ENCODE measurements around the gene VPS52.
A peak's percentile ranks its signal among the peaks of the same experiment; 100 is the strongest.

The VPS52 gene

DNA sequence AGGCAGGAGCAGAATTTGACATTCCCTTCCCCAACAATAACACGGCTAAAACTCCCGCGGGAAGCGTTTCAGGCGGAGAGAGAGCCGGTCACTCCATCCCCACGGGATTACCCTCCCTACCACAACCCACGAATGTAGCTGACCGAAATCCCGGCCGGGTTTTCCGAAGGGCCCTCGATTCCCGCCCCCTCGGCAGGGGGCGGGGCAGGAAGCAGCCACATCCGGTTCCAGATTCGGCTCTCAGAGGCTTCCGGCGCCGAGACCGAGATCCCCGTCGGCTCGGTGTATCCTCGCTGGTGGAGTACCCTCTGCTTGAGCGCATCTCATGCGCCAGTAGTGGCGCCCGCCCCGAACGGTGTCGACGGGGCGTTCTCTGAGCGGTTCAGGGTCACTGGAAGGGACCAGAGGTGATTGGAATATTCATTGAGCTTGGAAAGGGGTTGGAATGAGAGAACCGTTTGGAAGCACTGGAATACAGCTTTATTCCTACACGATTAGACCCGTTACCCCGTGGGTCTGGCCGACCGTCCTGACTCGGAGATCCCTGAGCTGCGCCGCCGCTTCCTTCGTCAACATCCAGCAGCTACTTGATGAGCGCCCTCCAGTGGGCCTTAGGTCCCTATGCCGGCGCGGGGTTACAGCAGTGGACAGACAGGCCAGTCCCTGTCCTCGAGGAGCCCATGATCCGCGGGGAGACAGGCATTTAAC lies 27.7 kb upstream of the VPS52 start:
- TF ChIP-seq, protein P1, sequence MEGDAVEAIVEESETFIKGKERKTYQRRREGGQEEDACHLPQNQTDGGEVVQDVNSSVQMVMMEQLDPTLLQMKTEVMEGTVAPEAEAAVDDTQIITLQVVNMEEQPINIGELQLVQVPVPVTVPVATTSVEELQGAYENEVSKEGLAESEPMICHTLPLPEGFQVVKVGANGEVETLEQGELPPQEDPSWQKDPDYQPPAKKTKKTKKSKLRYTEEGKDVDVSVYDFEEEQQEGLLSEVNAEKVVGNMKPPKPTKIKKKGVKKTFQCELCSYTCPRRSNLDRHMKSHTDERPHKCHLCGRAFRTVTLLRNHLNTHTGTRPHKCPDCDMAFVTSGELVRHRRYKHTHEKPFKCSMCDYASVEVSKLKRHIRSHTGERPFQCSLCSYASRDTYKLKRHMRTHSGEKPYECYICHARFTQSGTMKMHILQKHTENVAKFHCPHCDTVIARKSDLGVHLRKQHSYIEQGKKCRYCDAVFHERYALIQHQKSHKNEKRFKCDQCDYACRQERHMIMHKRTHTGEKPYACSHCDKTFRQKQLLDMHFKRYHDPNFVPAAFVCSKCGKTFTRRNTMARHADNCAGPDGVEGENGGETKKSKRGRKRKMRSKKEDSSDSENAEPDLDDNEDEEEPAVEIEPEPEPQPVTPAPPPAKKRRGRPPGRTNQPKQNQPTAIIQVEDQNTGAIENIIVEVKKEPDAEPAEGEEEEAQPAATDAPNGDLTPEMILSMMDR (conservative IDR thresholded peaks at IDR 0.05), result peak; percentile 93
- H3K27ac ChIP-seq, result peak overlapping the region; percentile 99

DNA sequence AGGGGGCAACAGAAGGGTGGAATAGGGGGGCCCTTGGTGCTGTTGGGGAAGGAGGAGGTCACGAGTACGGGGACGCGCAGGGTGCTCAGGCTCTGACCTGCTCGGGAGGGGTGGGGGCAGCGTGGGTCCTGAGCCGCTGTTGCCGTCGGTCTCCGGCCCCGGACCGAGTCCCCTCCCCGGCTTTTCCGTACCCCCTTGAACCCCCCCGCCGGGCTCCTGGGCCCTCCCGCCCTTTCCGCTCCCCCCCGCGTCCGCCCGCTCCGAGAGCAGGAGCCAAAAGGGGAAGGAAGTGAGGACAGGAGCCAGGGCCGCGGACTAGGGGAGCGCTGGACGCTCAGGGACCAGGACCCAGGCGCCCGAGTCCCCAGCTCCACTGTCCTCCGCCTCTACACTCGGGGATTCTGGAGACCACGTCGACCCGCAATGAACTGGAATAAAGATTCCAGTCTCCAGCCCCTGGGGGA lies 27.1 kb upstream of the VPS52 start, which contains the start of gene RGL2:
Gene RGL2 (minus strand): TSS at position 170 of the 464 bp plus-strand sequence. CDS start 332 bp downstream, outside the sequence.
- TF ChIP-seq, protein P1 (conservative IDR thresholded peaks at IDR 0.05), result no peak
- H3K27ac ChIP-seq, result peak within 1 kb of the TSS; percentile 99

DNA sequence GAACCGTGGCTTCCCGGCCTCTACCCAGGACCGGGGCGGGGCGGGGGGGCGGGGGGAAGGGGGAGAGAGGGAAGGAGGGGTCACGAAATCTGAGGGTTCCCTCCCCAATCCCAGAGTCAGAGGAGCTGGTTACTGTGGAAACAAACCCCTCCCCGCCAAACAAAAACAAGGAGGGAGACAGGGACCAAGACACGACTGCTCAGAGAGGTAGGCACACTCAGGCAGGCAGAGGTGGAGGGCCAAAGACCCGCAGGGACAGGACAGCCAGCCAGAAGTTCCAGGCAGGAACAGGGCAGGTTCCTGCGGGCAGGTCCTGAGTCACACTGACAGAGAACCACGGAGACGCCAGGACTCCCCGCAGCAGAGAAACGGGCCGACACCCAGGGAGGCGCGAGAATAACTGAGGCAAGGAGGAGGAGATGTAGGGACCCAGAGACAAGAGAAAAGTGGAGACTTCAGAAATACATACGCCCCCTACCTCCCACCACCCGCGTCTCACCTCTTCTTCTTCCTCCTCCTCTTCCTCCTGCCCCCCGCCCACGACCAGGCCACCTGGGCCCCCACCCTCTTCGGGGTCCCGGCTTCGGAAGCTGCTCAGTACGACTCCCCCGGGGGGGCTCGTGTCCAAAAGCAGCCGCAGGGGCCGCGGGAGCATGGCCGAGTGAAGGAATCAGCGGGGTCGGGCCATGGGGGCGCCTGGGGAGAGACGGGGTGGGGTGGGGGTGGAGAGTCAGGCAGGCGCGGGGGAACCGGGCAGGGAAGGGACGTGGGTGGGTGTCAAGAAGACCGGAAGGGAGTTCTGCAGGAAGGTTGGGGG lies 26.5 kb upstream of the VPS52 start:
- TF ChIP-seq, protein P1 (conservative IDR thresholded peaks at IDR 0.05), result 0 out of 2 replicates have a peak, but pooled peaks have one; percentile 7
- peak overlapping the region; percentile 99 for H3K27ac ChIP-seq

DNA sequence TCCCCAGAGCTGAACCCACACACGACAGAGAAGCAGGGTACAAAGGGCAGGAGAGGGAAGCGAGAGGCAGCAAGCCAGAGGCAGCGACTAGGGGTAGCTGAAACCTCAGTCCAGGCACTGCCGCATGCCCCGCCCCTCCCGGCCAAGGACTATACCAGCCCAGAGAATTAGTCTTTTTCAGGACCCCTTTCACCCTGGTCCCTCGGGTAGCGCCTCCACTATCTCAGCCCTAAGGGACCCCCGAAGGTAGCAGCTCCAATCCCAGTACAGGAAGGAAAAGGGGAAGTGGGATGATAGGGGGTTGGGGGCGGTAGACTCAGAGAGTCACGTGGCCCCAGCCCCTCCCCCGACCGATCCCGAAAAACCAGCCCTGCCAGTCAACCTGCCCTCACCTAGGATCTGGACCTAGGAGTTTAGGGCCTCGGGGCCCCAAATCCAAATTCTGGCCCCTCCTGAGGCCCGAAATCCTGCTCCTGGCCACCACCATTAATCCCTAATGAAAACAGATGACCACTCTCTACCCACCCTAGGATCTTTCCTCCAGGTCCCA lies 25.8 kb upstream of the VPS52 start:
- H3K27ac ChIP-seq, result peak overlapping the region; percentile 99
- TF ChIP-seq, protein P1 (conservative IDR thresholded peaks at IDR 0.05), result no peak

DNA sequence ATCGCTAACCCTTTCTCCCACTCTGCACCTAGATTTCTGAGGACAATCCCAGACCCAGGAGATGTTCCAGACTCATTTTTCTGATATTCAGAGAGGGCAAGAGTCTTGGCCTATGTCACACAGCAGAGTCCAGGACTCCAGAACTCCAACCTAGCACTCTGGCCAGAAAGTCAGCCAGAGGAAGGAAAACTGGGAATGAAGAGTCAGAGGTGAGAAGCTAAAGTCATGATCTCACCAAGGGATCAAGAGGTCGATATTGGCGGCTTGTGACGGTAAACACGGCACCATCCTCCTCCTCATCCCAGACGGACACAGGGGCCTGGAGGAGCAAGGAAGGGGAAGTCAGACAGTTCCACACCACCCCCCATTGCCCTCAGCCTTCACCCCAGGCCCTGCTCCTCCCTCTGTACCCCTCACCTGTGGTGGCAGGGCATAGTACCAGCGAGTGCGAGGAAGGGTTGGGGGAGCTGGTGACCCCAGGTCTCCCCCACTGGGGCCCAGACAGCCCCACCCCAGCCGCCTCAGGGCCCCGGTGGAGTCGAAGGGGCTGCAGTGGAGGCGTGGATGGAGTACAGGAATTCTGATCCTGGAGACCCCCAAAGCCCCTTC lies 25.2 kb upstream of the VPS52 start:
- TF ChIP-seq, protein P1 (conservative IDR thresholded peaks at IDR 0.05), result no peak
- peak overlapping the region; percentile 99 for H3K27ac ChIP-seq

DNA sequence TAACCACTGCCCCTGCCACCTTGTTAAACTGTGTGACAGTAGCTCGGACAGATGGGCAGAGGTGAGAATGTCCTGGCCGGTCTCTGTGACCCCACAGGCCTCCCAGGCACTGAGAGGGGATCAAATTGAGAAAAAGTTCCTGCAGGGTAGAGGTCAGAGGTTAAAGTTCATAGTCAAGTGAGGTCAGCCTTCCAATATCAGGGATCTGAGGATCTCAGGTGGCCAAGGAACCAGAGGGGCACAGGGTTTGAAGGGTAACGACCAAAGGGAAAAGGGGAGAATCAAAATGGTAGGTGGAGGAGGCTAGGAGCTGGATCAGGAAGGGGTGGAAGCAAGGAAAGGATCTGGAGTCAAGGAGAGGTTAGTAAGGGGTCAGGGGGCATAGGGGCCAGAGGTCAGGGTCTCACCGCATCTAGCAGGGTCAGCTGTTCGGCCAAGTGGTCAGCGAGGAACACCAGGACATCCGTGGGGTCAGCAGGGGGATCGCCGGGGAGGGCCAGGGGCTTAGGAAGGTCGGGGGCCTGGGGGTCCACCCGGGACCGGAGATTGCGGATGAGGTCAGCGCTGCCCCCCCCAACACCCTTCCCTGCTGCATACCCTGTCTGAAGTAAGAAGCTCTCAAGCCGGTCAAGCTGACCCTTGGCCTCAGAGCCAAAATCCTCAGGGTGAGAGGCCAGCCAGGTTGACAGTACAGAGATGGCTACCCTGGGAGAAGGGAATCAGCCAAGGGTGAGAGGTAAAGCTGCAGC lies 24.1 kb upstream of the VPS52 start:
- H3K27ac ChIP-seq, result peak overlapping the region; percentile 99; the same call in 1 of the 2 replicates
- TF ChIP-seq, protein P1 (conservative IDR thresholded peaks at IDR 0.05), result no peak

Data from VCaP (cell line).